B cell (primary cell): Measurements from ENCODE around the gene SLC43A1. TPM values are rescaled to one million over a fixed set of nuclear protein-coding genes. Genes with fewer than 3 reads are reported as not detected.

Experiments used
- ATAC-seq: fragments of 200-7000 bp; cut with Tn5 transposase; one replicate; pipeline ENCODE4 v1.10.0; 2021; ENCODE audit warnings: low read depth, mild to moderate bottlenecking, moderate number of reproducible peaks, moderate library complexity
- CTCF ChIA-PET: fragments of 350-600 bp; sonication (Branson Sonifier 250); formaldehyde crosslinking; loops from one replicate; lab custom pipeline; 2021; ENCODE audit warnings: antibody characterized with exemption, inconsistent platforms; lab: Charles Lee
- POLR2A ChIA-PET: fragments of 350-600 bp; sonication (Branson Sonifier 250); formaldehyde crosslinking; loops from one replicate; lab custom pipeline; 2021; ENCODE audit warnings: antibody characterized with exemption; lab: Charles Lee
- DNase-seq: peaks from one replicate; pipeline ENCODE4 v3.0.0; 2013
- H2AFZ ChIP-seq: 2 replicates; pipeline ENCODE4 v1.6.1; 2012; ENCODE audit warnings: mild to moderate bottlenecking, low read depth, low read length; ENCODE audit not compliant: insufficient read depth, poor library complexity, severe bottlenecking
- H3K27ac ChIP-seq, 2 donors: 1 replicate in 1 of 2; 2 replicates in 1 of 2; pipeline ENCODE4 v1.5.1; 2012 to 2013; ENCODE audit warnings: low read length in 2 of 2, mild to moderate bottlenecking in 2 of 2, moderate library complexity in 1 of 2
- H3K27me3 ChIP-seq, 4 experiments: fragments of 200-600 bp in 1 of 4; sonication (generic) in 1 of 4; replicated peaks in 1 of 4; 1 replicate in 2 of 4; 2 replicates in 2 of 4; pipeline versions ENCODE4 v1.6.1 to v1.7.0; 2013 to 2016; ENCODE audit warnings: low read length in 3 of 4, mild to moderate bottlenecking in 2 of 4, mixed read lengths in 1 of 4, moderate library complexity in 1 of 4; ENCODE audit not compliant: insufficient read depth in 4 of 4, control insufficient read depth in 3 of 4; ENCODE audit errors: control extremely low read depth in 1 of 4
- H3K36me3 ChIP-seq, 2 experiments: replicated peaks in 1 of 2; 1 replicate in 1 of 2; 2 replicates in 1 of 2; pipeline versions ENCODE4 v1.6.1 to v1.7.1; 2013; ENCODE audit warnings: low read length in 1 of 2; ENCODE audit not compliant: insufficient read depth in 2 of 2, control insufficient read depth in 1 of 2; ENCODE audit errors: control extremely low read depth in 1 of 2, extremely low read depth in 1 of 2
- H3K4me1 ChIP-seq, 2 donors: fragments of 200-600 bp in 1 of 2; sonication (generic) in 1 of 2; 1 replicate in 1 of 2; 2 replicates in 1 of 2; pipeline versions ENCODE4 v1.5.1 to v1.6.1; 2013 to 2017; ENCODE audit warnings: low read length in 2 of 2; ENCODE audit not compliant: control insufficient read depth in 2 of 2, insufficient read depth in 2 of 2
- H3K4me2 ChIP-seq: replicated peaks from 2 replicates; pipeline ENCODE3; 2012; ENCODE audit warnings: mild to moderate bottlenecking, low read depth, low read length; ENCODE audit not compliant: poor library complexity, severe bottlenecking
- H3K4me3 ChIP-seq, 5 experiments: fragments of 200-600 bp in 1 of 5; sonication (generic) in 1 of 5; 1 replicate in 3 of 5; 2 replicates in 2 of 5; pipeline versions ENCODE4 v1.5.1 to v1.7.0; 2011 to 2016; ENCODE audit warnings: low read length in 4 of 5, mild to moderate bottlenecking in 4 of 5, low read depth in 2 of 5, control low read depth in 1 of 5, moderate library complexity in 1 of 5; ENCODE audit not compliant: insufficient read depth in 1 of 5; ENCODE audit errors: control extremely low read depth in 1 of 5, extremely low read depth in 1 of 5
- H3K79me2 ChIP-seq: fragments of 200-600 bp; sonication (generic); one replicate; pipeline ENCODE4 v1.6.0; 2016; ENCODE audit warnings: low read length; ENCODE audit not compliant: control insufficient read depth, insufficient read depth
- H3K9ac ChIP-seq: fragments of 200-600 bp; sonication (generic); 2 replicates; pipeline ENCODE4 v1.6.1; 2017; ENCODE audit warnings: mild to moderate bottlenecking, low read length, moderate library complexity
- H3K9me3 ChIP-seq, 3 donors: one replicate each; pipeline versions ENCODE4 v1.6.1 to v1.7.1; 2013; ENCODE audit warnings: low read length in 2 of 3; ENCODE audit not compliant: control insufficient read depth in 2 of 3, insufficient read depth in 1 of 3; ENCODE audit errors: control extremely low read depth in 1 of 3
- H4K20me1 ChIP-seq: 2 replicates; pipeline ENCODE4 v1.6.0; 2012; ENCODE audit warnings: mild to moderate bottlenecking, low read length; ENCODE audit not compliant: insufficient read depth, control insufficient read depth, poor library complexity, severe bottlenecking
- H3K27ac Mint-ChIP-seq: one replicate; pipeline ENCODE4 v1.8.0; 2021; ENCODE audit warnings: mixed read lengths
- H3K27me3 Mint-ChIP-seq: one replicate; pipeline ENCODE4 v1.8.0; 2021; ENCODE audit warnings: mixed read lengths
- H3K4me1 Mint-ChIP-seq: one replicate; pipeline ENCODE4 v1.8.0; 2021; ENCODE audit warnings: mixed read lengths
- H3K4me3 Mint-ChIP-seq: one replicate; pipeline ENCODE4 v1.8.0; 2021; ENCODE audit warnings: mixed read lengths
- H3K9me3 Mint-ChIP-seq: one replicate; pipeline ENCODE4 v1.8.0; 2022; ENCODE audit warnings: mixed read lengths; ENCODE audit not compliant: insufficient read depth
- CTCF ChIP-seq: fragments of 200-600 bp; IDR thresholded peaks from one replicate; pipeline ENCODE4 v1.8.0; 2022; ENCODE audit warnings: antibody characterized with exemption, mild to moderate bottlenecking
- EZH2 ChIP-seq: IDR thresholded peaks from 2 replicates; pipeline ENCODE4 v1.6.1; 2012; ENCODE audit warnings: borderline replicate concordance, low read depth, mild to moderate bottlenecking, moderate library complexity, low read length; ENCODE audit not compliant: insufficient read depth, poor library complexity, severe bottlenecking
- WGBS: methylation state at CpG from one replicate; pipeline ENCODE4 v1.1.5; 2013; ENCODE audit warnings: missing lambda C conversion rate; ENCODE audit not compliant: insufficient coverage; 5-methylcytosine and 5-hydroxymethylcytosine counted together
- intact Hi-C: fragments of 100-400 bp; cut with micrococcal nuclease; formaldehyde crosslinking; loops from one replicate; pipeline ENCODE4 v1.10.0; 2022
- polyA plus RNA-seq: library from polyadenylated mRNA; depleted of rRNA; stranded (reverse); fragments of >200 nt; gene quantifications from 2 replicates; pipeline ENCODE4 v1.2.3, GENCODE V29; 2012
- total RNA-seq, 2 donors: library from RNA; stranded (reverse); fragments of 120-200 nt in 1 of 2; gene quantifications; 1 replicate in 1 of 2; 2 replicates in 1 of 2; pipeline versions ENCODE4 v1.2.3 to v1.2.4, GENCODE V29; 2013 to 2022

SLC43A1 gene
- total and polyA plus RNA-seq, 2 donors (not counting 1 experiment from before 2014, with no cell fraction given), result 3.7 to 6.4 TPM

GRCh38 chr11:57530215-57530595 is 14.7 kb upstream of the SLC43A1 start:
- H3K4me1 ChIP-seq, result peaks cover 13 to 17% of the 10 kb centered on the region in 2 donors
- Mint-ChIP-seq H3K27me3 (no peaks in the 10 kb centered on the region), H3K4me3 (peak overlapping the region; percentile 94), H3K9me3 (no peaks in the 10 kb centered on the region), H3K4me1 (peaks cover 24% of the 10 kb centered on the region), H3K27ac (peak overlapping the region; percentile 95)
- no peak for TF ChIP-seq EZH2
- intact Hi-C loops, result loop anchor here (1.0 to 5.0 kb wide), 9 partner anchors 15 to 1049 kb away; partner anchors contain the start of genes CLP1, SELENOH, SLC43A1 and SLC43A3
- no peaks in the 10 kb centered on the region for H3K9me3 ChIP-seq
- POLR2A ChIA-PET, result interaction anchor here (0.6 kb wide), 1 partner anchor 142 kb away, joined by 3 read pairs; no protein-coding TSS in a partner anchor
- CTCF ChIA-PET, result interaction anchor here (0.6 to 11.8 kb wide), 8 partner anchors 14 to 184 kb away, joined by 3 to 355 read pairs (median 26); partner anchors contain the start of genes RTN4RL2 and SLC43A1
- ATAC-seq (no peak), DNase-seq (no peak)
- WGBS, result 3% methylated on average over 17 of the region's 17 CpGs
- peak overlapping the region; percentile 67 to 91 for H3K27ac ChIP-seq
- no peaks in the 10 kb centered on the region for H4K20me1 ChIP-seq
- H3K27me3 ChIP-seq, result no peaks in the 10 kb centered on the region
- H3K9ac ChIP-seq, result peak overlapping the region; percentile 74
- H3K4me2 ChIP-seq, result peak overlapping the region; percentile 89
- peak overlapping the region; percentile 70 to 94 (median 87) for H3K4me3 ChIP-seq
- H3K79me2 ChIP-seq, result peaks cover 12% of the 10 kb centered on the region
- peaks cover 0 to 12% of the 10 kb centered on the region in 2 experiments for H3K36me3 ChIP-seq
- peak overlapping the region; percentile 77 for H2AFZ ChIP-seq

- Histone ChIP-seq H3K4me1 (peaks cover 13 to 17% of the 10 kb centered on the region in 2 donors), H3K4me3 (no peak overlapping the region), H3K27me3 (no peaks in the 10 kb centered on the region), H3K27ac (no peak overlapping the region), H2AFZ (no peak overlapping the region), H4K20me1 (no peaks in the 10 kb centered on the region), H3K79me2 (peaks cover 12% of the 10 kb centered on the region), H3K36me3 (peaks cover 0 to 12% of the 10 kb centered on the region in 2 experiments), H3K9ac (no peak overlapping the region), H3K9me3 (no peaks in the 10 kb centered on the region), H3K4me2 (no peak overlapping the region)
- no peak for TF ChIP-seq EZH2
- TF ChIP-seq CTCF, result no peak
- ChIA-PET CTCF (interaction anchor here (1.0 to 11.8 kb wide), 8 partner anchors 13 to 203 kb away, joined by 3 to 355 read pairs (median 41); partner anchors contain the start of genes RTN4RL2 and SLC43A1), POLR2A (interaction anchor here (0.6 kb wide), 1 partner anchor 69 kb away, joined by 4 read pairs; no protein-coding TSS in a partner anchor)
- Mint-ChIP-seq H3K9me3 (no peaks in the 10 kb centered on the region), H3K4me1 (peaks cover 24% of the 10 kb centered on the region), H3K27me3 (no peaks in the 10 kb centered on the region), H3K4me3 (peak overlapping the region; percentile 37), H3K27ac (no peak overlapping the region)
- no peak for ATAC-seq
- no peak for DNase-seq
- intact Hi-C loops, result no loop called here
Observed at GRCh38 chr11:57529012-57529411, 13.5 kb upstream of the SLC43A1 start.
